ENCODE results near the gene TMEM120B.

Gene TMEM120B

DNA sequence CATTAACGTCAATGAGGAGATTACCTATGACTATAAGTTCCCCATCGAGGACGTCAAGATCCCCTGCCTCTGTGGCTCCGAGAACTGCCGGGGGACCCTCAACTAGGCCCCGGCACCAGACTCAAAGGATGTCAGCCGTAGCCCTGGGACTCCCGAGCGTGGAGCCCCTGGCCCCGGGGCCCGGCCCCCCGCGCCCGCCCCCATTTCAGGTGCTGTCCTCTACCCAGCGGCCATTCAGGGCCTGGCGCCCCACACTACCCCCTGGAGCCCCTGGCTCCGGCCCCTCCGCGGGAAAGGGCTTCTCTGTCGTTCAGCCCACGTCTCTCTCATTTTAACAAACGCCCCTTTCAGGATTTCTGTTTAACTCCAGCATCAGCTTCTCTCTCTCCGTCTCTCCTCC is 117.6 kb downstream of the TMEM120B start:
- peaks cover 25% of the 10 kb centered on the region for H3K36me3 ChIP-seq (ENCODE audit: control insufficient read depth, insufficient read depth, low read length)
- no peak overlapping the region for H3K4me3 ChIP-seq (replicated peaks; ENCODE audit: low read depth, low read length)
- TF ChIP-seq CTCF (IDR thresholded peaks at IDR 0.05; ENCODE audit: insufficient read depth, low read length, poor library complexity, severe bottlenecking): no peak
- DNase-seq (ENCODE audit: extremely low read depth, insufficient read length): no peak
- no peaks in the 10 kb centered on the region for H3K27me3 ChIP-seq (replicated peaks; ENCODE audit: control insufficient read depth, insufficient read depth, low read length)

GRCh38 chr12:121830588-121831265 is 118.2 kb downstream of the TMEM120B start:
- H3K36me3 ChIP-seq (ENCODE audit: control insufficient read depth, insufficient read depth, low read length): peaks cover 25% of the 10 kb centered on the region
- no peak for DNase-seq (ENCODE audit: extremely low read depth, insufficient read length)
- no peaks in the 10 kb centered on the region for H3K27me3 ChIP-seq (replicated peaks; ENCODE audit: control insufficient read depth, insufficient read depth, low read length)
- no peak overlapping the region for H3K4me3 ChIP-seq (replicated peaks; ENCODE audit: low read depth, low read length)
- no peak for TF ChIP-seq CTCF (IDR thresholded peaks at IDR 0.05; ENCODE audit: insufficient read depth, low read length, poor library complexity, severe bottlenecking)
